MV-4-11 (cell line): ENCODE data around the gene DDTL.
"Not testable (repeated sequence)": the region's sequence is repeated elsewhere in the genome, so short reads cannot be mapped to it uniquely, and the experiment has no call there.

Experiments
- DNase-seq: peaks from one replicate; lab custom pipeline; 2025; lab: John Stamatoyannopoulos, UW

DDTL gene

GRCh38 chr22:23970201-23970641, 3.5 kb downstream of the DDTL start:
- DNase-seq = no peak

GRCh38 chr22:23970816-23971486, 4.3 kb downstream of the DDTL start:
- no peak for DNase-seq

- DNase-seq = not testable (repeated sequence)
These were observed 5.2 kb downstream of the DDTL start for GRCh38 chr22:23971927-23972326.

GRCh38 chr22:23974345-23974744, 7.7 kb downstream of the DDTL start, which contains the start of gene DDT:
DDT (minus strand) TSS chr22:23974441; CDS start chr22:23974414, 27 bp downstream.
- not testable (repeated sequence) for DNase-seq

GRCh38 chr22:23974836-23975352, 8.2 kb downstream of the DDTL start:
- DNase-seq = not testable (repeated sequence)

GRCh38 chr22:23977304-23977703, 10.6 kb downstream of the DDTL start:
- not testable (repeated sequence) for DNase-seq

- DNase-seq = not testable (repeated sequence)
These were observed 13.0 kb downstream of the DDTL start, which contains the start of gene GSTT2 for GRCh38 chr22:23979557-23980240. GSTT2 (plus strand) TSS chr22:23980134.

- not testable (repeated sequence) for DNase-seq
These were observed 13.9 kb downstream of the DDTL start for GRCh38 chr22:23980567-23980966.

- DNase-seq = peak; percentile 9
These were observed 17.7 kb downstream of the DDTL start for GRCh38 chr22:23984430-23984829.

- DNase-seq = not testable (repeated sequence)
These were observed 19.4 kb downstream of the DDTL start for GRCh38 chr22:23986089-23986488.

GRCh38 chr22:23986538-23987178, 20.0 kb downstream of the DDTL start:
- not testable (repeated sequence) for DNase-seq

GRCh38 chr22:23989583-23990244, 23.0 kb downstream of the DDTL start:
- DNase-seq = not testable (repeated sequence)

- not testable (repeated sequence) for DNase-seq
These were observed 26.4 kb downstream of the DDTL start for GRCh38 chr22:23993080-23993479.

- DNase-seq = not testable (repeated sequence)
These were observed 27.0 kb downstream of the DDTL start for GRCh38 chr22:23993581-23994177.

GRCh38 chr22:23997092-23997491, 30.4 kb downstream of the DDTL start:
- DNase-seq = no peak

GRCh38 chr22:23999779-24000178, 33.1 kb downstream of the DDTL start:
- not testable (repeated sequence) for DNase-seq

- no peak for DNase-seq
These were observed 34.6 kb downstream of the DDTL start for GRCh38 chr22:24001314-24001713.

- DNase-seq = no peak
These were observed 35.6 kb downstream of the DDTL start for GRCh38 chr22:24002272-24002671.

- DNase-seq = no peak
These were observed 36.2 kb downstream of the DDTL start for GRCh38 chr22:24002851-24003250.

- DNase-seq = no peak
These were observed 37.2 kb downstream of the DDTL start for GRCh38 chr22:24003887-24004286.

GRCh38 chr22:24005201-24005600, 38.5 kb downstream of the DDTL start, which contains the start of gene GSTT4:
GSTT4 (minus strand) TSS chr22:24005453; CDS start chr22:24005356, 97 bp downstream.
- DNase-seq = no peak
